ENCODE data around the gene NACA2.
A peak's percentile ranks its signal among the peaks of the same experiment; 100 is the strongest.

NACA2 gene

DNA sequence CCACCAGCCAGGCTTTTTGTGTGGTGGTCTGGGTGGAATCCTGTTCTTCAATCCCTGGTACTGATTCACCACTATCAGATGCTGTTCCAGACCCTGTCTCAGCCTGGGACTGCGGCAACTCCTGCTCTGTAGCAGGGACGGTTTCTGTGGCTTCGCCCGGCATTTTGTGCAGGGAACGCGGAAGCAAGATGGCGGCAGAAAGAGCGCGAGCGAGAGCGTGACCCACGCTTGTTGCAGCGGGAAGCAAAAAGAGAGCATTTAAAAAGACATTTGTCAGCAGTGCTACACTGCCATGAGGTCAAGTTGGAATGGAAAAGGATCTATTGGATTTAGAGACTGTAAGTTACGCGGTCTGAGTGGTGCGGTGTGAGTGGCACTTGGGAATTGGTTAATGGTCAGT, at the start of gene NACA2:
TSS of gene NACA2 (minus strand) at position 202 of the 400 bp plus-strand sequence. CDS start at position 163, 39 bp downstream.
- DNase-seq (ENCODE audit: low spot score) = no peak
- in situ Hi-C loops (cut with MboI; ENCODE audit: low sequenced_read_pairs, unreplicated experiment) = no loop called here
- TF ChIP-seq, protein P1, sequence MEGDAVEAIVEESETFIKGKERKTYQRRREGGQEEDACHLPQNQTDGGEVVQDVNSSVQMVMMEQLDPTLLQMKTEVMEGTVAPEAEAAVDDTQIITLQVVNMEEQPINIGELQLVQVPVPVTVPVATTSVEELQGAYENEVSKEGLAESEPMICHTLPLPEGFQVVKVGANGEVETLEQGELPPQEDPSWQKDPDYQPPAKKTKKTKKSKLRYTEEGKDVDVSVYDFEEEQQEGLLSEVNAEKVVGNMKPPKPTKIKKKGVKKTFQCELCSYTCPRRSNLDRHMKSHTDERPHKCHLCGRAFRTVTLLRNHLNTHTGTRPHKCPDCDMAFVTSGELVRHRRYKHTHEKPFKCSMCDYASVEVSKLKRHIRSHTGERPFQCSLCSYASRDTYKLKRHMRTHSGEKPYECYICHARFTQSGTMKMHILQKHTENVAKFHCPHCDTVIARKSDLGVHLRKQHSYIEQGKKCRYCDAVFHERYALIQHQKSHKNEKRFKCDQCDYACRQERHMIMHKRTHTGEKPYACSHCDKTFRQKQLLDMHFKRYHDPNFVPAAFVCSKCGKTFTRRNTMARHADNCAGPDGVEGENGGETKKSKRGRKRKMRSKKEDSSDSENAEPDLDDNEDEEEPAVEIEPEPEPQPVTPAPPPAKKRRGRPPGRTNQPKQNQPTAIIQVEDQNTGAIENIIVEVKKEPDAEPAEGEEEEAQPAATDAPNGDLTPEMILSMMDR (IDR thresholded peaks at IDR 0.05; ENCODE audit: borderline replicate concordance, control extremely low read depth, extremely low read depth, insufficient read depth, missing control alignments) = no peak

DNA sequence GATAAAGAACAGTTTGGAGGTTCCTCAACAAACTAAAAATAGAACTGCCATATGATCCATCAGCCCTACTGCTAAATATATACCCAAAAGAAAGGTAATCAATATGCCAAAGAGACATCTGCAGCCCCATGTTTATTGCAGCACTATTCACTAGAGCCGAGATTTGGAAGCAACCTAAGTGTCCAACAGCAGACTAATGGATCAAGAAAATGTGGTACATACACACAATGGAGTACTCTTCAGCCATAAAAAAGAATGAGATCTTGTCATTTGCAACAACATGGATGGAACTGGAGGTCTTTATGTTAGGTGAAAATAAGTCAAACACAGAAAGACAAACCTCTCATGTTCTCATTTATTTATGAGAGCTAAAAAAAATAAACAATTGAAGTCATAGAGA, 48.8 kb upstream of the NACA2 start:
- TF ChIP-seq, protein P1 (IDR thresholded peaks at IDR 0.05; ENCODE audit: borderline replicate concordance, control extremely low read depth, extremely low read depth, insufficient read depth, missing control alignments) = no peak
- in situ Hi-C loops (cut with MboI; ENCODE audit: low sequenced_read_pairs, unreplicated experiment) = loop anchor here (5.0 to 10.0 kb wide), 2 partner anchors 202 to 465 kb away; no protein-coding TSS in a partner anchor
- no peak for DNase-seq (ENCODE audit: low spot score)

DNA sequence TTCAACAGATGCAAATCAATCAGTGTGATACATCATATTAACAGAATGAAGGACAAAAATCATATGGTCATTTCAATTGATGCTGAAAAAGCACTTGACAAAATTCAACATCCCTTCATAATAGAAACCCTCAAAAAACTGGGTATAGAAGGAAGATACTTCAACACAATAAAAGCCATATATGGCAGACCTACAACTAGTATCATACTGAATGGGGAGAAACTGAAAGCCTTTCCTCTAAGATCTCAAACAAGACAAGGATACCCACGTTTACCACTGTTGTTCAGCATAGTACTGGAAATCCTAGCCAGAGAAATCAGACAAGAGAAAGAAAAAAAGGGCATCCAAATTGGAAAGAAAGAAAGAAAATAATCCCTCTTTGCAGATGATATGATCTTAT, 47.1 kb upstream of the NACA2 start:
- TF ChIP-seq, protein P1 (IDR thresholded peaks at IDR 0.05; ENCODE audit: borderline replicate concordance, control extremely low read depth, extremely low read depth, insufficient read depth, missing control alignments) = no peak
- no peak for DNase-seq (ENCODE audit: low spot score)
- in situ Hi-C loops (cut with MboI; ENCODE audit: low sequenced_read_pairs, unreplicated experiment) = loop anchor here (5.0 to 10.0 kb wide), 2 partner anchors 204 to 467 kb away; no protein-coding TSS in a partner anchor

DNA sequence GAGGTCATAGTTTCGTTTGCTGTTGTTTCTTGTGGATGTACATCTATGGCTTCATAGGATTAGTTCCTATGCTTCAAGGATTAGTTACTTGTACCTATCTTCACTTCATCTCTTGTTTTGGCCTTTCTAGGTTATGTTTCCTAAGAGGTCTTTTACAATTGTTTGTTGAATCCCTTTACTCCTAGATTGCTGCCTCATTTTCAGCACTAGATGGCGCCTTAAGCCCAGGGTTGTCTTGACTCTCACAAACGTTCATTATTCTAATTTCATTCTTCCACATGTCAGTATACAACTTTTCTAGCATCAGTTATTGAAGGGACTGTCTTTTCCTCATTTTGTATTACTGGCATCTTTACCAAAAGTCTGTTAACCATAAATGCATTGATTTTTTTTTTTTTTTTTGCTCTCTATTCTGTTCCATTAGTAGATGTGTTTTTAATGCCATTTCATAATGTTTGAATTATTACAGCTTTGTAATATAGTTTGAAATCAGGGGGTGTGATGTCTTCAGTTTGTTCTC, 45.0 kb upstream of the NACA2 start:
- peak; percentile 21 for DNase-seq (ENCODE audit: low spot score)
- TF ChIP-seq, protein P1 (IDR thresholded peaks at IDR 0.05; ENCODE audit: borderline replicate concordance, control extremely low read depth, extremely low read depth, insufficient read depth, missing control alignments) = peak; percentile 57
- in situ Hi-C loops (cut with MboI; ENCODE audit: low sequenced_read_pairs, unreplicated experiment) = loop anchor here (5.0 to 10.0 kb wide), 2 partner anchors 206 to 469 kb away; no protein-coding TSS in a partner anchor

DNA sequence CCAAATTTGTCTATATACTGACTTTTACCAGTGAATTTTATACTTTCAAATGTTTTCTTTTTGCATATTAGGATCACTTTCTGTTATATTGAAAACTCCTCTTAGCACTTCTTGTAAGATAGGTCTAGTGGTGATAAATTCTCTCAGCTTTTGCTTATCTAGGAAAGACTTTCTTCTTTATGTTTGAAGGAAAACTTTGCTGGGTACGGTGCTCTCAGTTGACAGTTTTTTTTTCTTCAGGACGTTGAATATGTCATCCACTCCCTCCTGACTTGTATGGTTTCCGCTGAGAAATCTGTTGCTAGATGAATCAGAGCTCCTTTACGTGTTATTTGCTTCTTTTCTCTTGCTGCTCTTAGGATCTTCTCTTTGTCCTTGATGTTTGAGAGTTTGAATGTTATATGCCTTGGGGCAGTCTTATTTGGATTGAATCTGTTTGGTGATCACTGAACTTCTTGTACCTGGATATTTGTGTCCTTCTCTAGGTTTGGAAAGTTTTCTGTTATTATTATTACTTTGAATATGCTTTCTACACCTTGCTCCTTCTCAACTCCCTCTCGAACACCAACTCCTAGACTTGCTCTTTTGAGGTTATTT, 44.0 kb upstream of the NACA2 start:
- in situ Hi-C loops (cut with MboI; ENCODE audit: low sequenced_read_pairs, unreplicated experiment) = loop anchor here (5.0 to 10.0 kb wide), 2 partner anchors 207 to 470 kb away; no protein-coding TSS in a partner anchor
- TF ChIP-seq, protein P1 (IDR thresholded peaks at IDR 0.05; ENCODE audit: borderline replicate concordance, control extremely low read depth, extremely low read depth, insufficient read depth, missing control alignments) = no peak
- no peak for DNase-seq (ENCODE audit: low spot score)

DNA sequence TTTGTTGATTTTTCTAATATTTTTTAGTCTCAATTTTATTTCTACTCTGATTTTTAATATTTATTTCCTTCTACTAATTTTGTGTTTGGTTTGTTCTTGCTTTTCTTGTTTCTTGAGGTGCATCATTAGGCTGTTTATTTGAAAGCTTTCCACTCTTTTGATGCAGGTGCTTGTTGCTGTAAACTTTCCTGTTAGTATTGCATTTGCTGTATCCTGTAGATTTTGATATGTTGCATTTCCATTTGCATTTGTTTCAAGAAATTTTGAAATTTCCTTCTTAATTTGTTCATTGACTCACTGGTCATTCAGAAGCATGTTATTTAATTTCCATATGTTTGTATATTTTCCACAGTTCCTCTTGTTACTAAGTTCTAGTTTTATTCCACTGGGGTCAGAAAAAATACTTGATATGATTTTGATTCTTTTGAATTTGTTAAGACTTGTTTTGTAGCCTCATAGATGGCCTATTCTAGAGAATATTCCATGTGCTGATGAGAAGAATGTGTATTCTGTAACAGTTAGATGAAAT, 43.1 kb upstream of the NACA2 start:
- TF ChIP-seq, protein P1 (IDR thresholded peaks at IDR 0.05; ENCODE audit: borderline replicate concordance, control extremely low read depth, extremely low read depth, insufficient read depth, missing control alignments) = no peak
- in situ Hi-C loops (cut with MboI; ENCODE audit: low sequenced_read_pairs, unreplicated experiment) = loop anchor here (10.0 kb wide), 1 partner anchor 471 kb away; no protein-coding TSS in a partner anchor
- no peak for DNase-seq (ENCODE audit: low spot score)

Measured in GM13976 (cell line).